AG04450 (cell line): ENCODE measurements around the gene STRADB. TPM values are rescaled to one million over a fixed set of nuclear protein-coding genes. Genes with fewer than 3 reads are reported as not detected.

Experiments used
- CTCF ChIA-PET: fragments of 300-600, 350-600 bp; formaldehyde crosslinking; extraction: SDS; loops from one replicate; lab custom pipeline; 2022; ENCODE audit warnings: antibody characterized with exemption, inconsistent platforms; lab: Charles Lee
- POLR2A ChIA-PET: fragments of 350-600 bp; formaldehyde crosslinking; extraction: SDS; loops from one replicate; lab custom pipeline; 2021; ENCODE audit warnings: antibody characterized with exemption, inconsistent platforms; lab: Yijun Ruan, JAX
- DNase-seq: peaks from one replicate; pipeline ENCODE4 v3.0.0-alpha.2; 2011; ENCODE audit warnings: low read depth, low spot score
- H3K27ac ChIP-seq: one replicate; pipeline ENCODE4 v1.5.1; 2012; ENCODE audit warnings: low read depth, low read length, control low read depth
- H3K27me3 ChIP-seq: one replicate; pipeline ENCODE4 v1.6.0; 2012; ENCODE audit warnings: low read length; ENCODE audit not compliant: control insufficient read depth, insufficient read depth
- H3K4me3 ChIP-seq: 2 replicates; pipeline ENCODE4 v1.5.1; 2011; ENCODE audit warnings: mild to moderate bottlenecking, low read depth, low read length, control low read depth
- H3K9me3 ChIP-seq: 2 replicates; pipeline ENCODE4 v1.5.1; 2012; ENCODE audit warnings: low read length; ENCODE audit not compliant: control insufficient read depth, insufficient read depth
- polyA plus RNA-seq: library from polyadenylated mRNA; depleted of rRNA; stranded (reverse); fragments of >200 nt; gene quantifications from 2 replicates; pipeline ENCODE4 v1.2.3, GENCODE V29; 2011; rRNA removed
- small RNA-seq: library from RNA; depleted of rRNA; stranded (forward); fragments of <200 nt; gene quantifications from one replicate; pipeline ENCODE3, GENCODE V24; 2012; ENCODE audit warnings: low read depth; ENCODE audit not compliant: insufficient read length
- TF ChIP-seq, protein P1 (sequence below): IDR thresholded peaks from 2 replicates; pipeline ENCODE4 v1.5.1; 2011; ENCODE audit warnings: low read depth, low read length, control low read depth, inconsistent platforms

STRADB gene
- polyA plus RNA-seq, 1 experiment = 34.7 TPM

DNA sequence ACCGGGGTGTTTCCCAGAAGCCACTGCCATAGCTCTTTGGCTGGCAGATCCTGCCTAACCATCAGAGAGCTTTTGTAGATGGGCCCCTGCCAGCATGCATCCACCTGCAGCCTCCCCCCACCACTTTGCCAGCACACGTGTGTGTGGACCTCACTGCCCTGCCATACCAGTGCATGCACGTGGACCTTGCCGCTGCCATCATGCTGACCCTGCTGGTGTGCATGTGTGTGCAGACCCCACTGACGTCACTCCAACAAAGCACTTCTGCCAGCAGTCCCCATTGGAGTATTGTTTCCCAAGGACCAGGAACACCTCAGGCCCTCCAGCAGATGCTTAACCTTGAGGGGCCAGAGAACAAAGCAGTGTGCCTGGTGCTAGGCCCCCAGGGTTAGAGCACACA lies 71.4 kb downstream of the STRADB start:
- Histone ChIP-seq H3K4me3 (no peak overlapping the region), H3K27ac (no peak overlapping the region), H3K9me3 (peaks cover 6% of the 10 kb centered on the region), H3K27me3 (no peaks in the 10 kb centered on the region)
- CTCF ChIA-PET = no interaction called here
- no peak for DNase-seq
- TF ChIP-seq, protein P1, sequence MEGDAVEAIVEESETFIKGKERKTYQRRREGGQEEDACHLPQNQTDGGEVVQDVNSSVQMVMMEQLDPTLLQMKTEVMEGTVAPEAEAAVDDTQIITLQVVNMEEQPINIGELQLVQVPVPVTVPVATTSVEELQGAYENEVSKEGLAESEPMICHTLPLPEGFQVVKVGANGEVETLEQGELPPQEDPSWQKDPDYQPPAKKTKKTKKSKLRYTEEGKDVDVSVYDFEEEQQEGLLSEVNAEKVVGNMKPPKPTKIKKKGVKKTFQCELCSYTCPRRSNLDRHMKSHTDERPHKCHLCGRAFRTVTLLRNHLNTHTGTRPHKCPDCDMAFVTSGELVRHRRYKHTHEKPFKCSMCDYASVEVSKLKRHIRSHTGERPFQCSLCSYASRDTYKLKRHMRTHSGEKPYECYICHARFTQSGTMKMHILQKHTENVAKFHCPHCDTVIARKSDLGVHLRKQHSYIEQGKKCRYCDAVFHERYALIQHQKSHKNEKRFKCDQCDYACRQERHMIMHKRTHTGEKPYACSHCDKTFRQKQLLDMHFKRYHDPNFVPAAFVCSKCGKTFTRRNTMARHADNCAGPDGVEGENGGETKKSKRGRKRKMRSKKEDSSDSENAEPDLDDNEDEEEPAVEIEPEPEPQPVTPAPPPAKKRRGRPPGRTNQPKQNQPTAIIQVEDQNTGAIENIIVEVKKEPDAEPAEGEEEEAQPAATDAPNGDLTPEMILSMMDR = no peak
- POLR2A ChIA-PET = interaction anchor here (0.6 kb wide), 1 partner anchor 55 kb away, joined by 4 read pairs; no protein-coding TSS in a partner anchor

DNA sequence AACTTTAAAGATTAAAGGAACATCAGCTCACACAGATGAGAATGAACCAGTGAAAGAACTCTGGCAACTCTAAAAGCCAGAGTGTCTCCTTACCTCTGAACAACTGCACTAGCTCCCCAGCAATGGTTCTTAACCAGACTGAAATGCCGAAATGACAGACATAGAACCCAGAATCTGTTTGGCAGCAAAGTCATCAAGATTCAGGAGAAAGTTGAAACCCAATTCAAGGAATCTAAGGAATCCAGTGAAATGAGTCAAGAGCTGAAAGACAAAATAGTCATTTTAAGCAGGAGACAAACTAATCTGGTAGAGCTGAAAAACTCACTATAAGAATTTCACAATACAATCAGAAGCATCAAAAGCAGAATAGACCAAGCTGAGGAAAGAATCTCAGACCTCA lies 72.0 kb downstream of the STRADB start:
- DNase-seq = no peak
- ChIA-PET POLR2A (interaction anchor here (0.6 kb wide), 1 partner anchor 56 kb away, joined by 4 read pairs; no protein-coding TSS in a partner anchor), CTCF (no interaction called here)
- Histone ChIP-seq H3K4me3 (no peak overlapping the region), H3K9me3 (peaks cover 6% of the 10 kb centered on the region), H3K27ac (no peak overlapping the region), H3K27me3 (no peaks in the 10 kb centered on the region)
- TF ChIP-seq, protein P1 = no peak

Small RNA genes lying within 50 kb of the gene (small RNA-seq; reads per million reads assigned to genes)
- not detected for gene RF00019

Other genes starting within 250 kb of the STRADB start
- gene CASP8, start 191.2 kb upstream of the STRADB start, polyA plus RNA-seq = 17.4 and 20.8 TPM in 2 replicates
- 0.58 and 1.1 TPM in 2 replicates for gene FLACC1, start 94.4 kb upstream of the STRADB start, polyA plus RNA-seq
- 32.7 and 38.4 TPM in 2 replicates for gene TRAK2, start 282 bp upstream of the STRADB start, polyA plus RNA-seq
- 45.0 and 51.5 TPM in 2 replicates for gene TMEM237, start 191.8 kb downstream of the STRADB start, polyA plus RNA-seq
- gene MPP4, start 246.9 kb downstream of the STRADB start, polyA plus RNA-seq = 8.6 and 9.1 TPM in 2 replicates